IPS-18c (cell line): ENCODE measurements around the gene NUDT7.

ENCODE experiments used
- H3K4me3 ChIP-seq: 2 replicates; pipeline ENCODE4 v1.7.0; 2013; ENCODE audit warnings: low read depth, mild to moderate bottlenecking, low read length, moderate library complexity; ENCODE audit not compliant: insufficient read depth
- H3K9me3 ChIP-seq: one replicate; pipeline ENCODE4 v1.6.1; 2013; ENCODE audit warnings: mild to moderate bottlenecking, low read length, moderate library complexity; ENCODE audit not compliant: control insufficient read depth, insufficient read depth

NUDT7 gene

DNA sequence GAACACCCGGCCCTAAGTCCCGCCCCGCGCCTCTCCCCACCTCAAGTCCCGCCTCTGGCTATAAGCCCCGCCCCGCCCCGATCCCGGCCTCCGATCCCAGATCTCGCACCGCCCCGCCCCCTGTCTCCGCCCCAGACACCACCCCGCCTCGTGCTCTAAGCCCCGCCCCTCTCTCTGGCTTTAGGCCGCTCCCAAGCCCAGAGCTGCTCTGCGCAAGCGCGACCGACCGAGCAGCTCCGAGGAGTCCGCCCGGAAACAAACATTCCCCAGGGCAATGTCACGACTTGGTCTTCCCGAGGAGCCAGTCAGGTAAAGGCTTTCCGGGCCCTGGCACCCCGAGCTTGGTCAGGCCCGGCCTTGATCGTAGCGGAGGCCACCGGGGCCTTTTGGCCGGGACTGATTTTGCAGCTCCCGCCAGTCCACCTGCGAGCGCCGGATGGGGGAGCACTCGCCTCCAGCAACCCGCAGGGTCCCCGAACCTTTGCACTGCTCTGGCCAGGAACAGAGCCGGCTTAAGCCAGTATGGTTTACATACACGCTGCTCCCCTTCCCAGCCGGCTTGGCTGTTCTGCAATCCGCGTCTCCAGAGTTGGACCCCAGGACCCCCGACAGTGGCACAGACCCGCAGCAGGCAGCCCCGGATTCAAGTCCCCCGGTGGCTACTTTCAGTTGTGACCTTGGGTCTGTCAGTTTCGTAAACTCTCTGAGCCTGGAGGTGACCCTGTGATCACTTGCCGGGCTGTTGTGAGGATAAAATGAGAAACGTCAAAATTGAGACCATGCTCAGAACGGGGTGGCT is at the start of gene NUDT7:
Gene NUDT7 (plus strand): TSS at position 206 of the 799 bp plus-strand sequence. CDS start 69 bp downstream, at position 275.
- peak within 1 kb of the TSS; percentile 73 for H3K4me3 ChIP-seq
- no peaks in the 10 kb centered on the region for H3K9me3 ChIP-seq

DNA sequence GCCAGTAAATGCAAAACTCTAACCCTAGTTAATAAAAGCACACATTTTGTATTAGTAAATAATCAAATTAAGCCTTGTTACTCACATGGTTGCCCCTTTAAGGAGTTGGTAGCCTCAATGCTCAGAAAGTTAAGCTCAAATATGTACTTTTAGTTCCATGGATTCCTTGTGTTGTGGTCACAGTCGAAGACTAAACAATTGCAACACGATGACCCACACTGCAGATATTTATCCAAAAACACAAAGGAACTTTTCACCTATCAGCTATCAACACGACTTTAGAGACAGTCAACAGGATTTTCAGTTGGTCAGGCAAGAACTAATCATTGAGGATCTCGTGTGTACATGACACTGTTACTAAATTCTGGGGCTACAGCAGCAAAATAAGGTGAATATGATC is 47.4 kb upstream of the NUDT7 start:
- no peak overlapping the region for H3K4me3 ChIP-seq
- no peaks in the 10 kb centered on the region for H3K9me3 ChIP-seq

DNA sequence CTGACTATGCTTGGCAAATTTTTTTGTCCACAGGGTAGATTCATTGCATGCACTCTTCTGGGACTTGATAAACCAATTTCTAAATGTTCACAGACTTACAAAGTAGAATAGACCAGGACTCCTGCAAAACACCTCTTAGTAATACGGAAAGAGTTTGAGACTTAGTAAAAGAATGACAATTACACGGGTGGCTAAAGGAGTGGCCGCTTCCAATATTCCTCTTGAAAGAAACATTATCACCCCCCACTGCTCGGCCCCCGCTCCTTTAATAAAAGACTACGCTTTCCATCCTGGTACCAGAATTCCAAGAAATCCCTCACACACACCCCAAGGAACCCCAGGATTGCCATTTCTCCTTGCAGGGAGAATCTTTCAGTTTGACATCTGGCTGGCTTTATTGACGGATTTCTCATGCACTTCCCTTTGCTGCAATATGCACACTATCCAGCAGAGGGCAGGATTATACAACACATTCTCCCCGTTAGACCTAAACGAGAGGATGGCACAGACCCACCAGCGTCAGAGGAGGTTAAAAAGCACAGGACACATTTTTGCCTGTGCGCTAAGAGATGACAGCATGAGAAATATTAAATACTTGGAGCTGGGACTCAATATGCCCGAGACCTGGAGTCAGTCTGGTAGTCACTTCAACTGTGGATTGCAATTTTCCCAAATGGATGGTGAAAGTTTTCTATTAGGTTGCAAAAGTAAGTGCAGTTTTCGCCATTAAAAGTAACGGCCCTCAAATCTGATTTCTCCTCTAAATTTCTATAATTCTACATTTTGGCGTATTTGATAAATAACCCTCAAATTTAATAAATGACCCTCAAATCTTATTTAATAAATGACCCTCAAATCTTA is 46.6 kb upstream of the NUDT7 start:
- H3K9me3 ChIP-seq = no peaks in the 10 kb centered on the region
- no peak overlapping the region for H3K4me3 ChIP-seq

DNA sequence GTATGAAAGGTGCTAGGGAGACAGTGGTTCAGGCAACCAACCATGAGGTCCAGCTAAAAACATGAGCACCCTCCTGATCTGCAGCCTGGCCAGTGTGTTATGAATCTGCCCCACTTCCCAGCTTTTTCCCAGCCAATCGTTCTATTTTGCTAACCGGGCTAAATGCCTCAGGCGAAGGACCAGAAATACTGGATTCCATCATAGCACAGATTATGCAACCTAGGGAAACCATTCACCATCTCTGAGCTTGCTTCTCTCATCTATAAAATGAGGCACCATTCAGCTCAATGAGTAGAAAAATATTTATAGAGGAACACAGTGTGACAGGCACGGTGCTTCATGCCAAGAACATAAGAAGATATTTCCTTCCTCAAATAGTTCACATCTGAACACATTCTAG is 45.2 kb upstream of the NUDT7 start:
- Histone ChIP-seq H3K9me3 (no peaks in the 10 kb centered on the region), H3K4me3 (no peak overlapping the region)

DNA sequence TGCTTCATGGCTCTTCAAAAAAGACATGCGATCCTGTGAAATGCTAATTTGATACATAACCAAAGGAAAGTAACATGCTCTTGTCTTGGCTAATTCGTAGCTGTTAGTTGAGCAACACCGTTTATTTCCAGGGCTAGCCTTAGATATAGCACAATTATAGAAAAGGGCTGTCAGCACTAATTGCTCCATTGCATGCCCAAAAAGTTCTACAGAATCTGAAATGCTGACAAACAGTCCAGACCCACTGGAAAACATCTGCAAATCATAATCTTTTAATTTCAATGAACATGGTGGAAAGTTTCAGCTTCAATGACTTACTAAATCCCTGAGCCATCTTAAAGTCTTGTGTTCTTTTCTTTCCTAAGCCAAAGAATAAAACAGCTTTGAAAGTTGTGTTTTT is 42.9 kb upstream of the NUDT7 start:
- Histone ChIP-seq H3K4me3 (no peak overlapping the region), H3K9me3 (no peaks in the 10 kb centered on the region)

DNA sequence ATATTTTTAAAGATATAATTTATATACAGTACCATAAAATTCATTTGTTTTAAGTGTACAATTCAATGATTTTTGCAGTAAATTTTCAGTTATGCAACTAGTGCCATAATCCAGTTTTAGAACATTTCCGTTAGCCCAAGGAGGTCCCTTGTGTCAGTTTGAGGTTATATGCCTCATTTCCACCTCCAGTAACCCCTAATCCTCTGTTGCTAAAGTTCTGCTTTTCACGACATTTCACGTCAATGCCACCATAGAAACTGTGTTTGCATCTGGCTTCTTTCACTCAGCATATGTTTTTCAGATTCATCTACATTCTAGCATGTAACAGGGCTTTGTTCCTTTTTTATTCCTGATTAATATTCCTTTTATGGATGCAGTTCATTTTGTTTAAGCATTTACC is 42.4 kb upstream of the NUDT7 start:
- H3K4me3 ChIP-seq = no peak overlapping the region
- no peaks in the 10 kb centered on the region for H3K9me3 ChIP-seq

DNA sequence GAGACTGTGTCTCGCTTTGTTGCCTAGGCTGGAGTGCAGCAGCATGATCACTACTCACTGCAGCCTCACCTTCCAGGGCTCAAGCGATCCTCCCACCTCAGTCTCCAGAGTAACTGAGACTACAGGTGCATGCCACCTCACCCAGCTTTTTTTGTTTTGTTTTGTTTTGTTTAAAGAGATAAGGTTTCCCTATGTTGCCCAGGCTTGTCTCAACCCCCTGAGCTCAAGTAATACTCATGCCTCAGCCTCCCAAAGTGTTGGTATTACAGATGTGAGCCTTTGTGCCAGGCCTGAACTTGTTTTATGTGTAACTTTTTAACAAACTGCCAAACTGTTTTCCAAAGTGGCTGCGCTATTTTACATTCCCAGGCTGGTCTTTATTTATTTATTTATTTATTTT is 41.8 kb upstream of the NUDT7 start:
- Histone ChIP-seq H3K4me3 (no peak overlapping the region), H3K9me3 (no peaks in the 10 kb centered on the region)

DNA sequence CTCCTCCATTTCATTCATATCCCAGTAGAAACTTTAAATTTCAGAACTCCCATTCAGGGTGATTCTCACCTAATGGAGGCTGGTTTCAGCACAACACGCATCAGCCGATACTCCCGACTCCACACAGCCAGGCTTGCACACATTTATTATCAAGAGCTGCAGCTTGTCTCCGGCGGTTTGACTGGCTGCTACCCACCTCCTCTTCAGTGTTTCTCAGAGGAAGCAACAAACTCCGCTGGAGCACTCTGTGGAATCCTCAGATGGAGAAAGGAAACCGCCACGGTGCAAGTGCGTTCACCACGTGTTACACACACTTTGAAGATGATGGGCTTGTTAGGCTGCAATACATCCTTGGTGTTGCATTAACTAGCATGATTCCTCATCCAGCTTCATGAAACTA is 39.7 kb upstream of the NUDT7 start:
- Histone ChIP-seq H3K4me3 (no peak overlapping the region), H3K9me3 (no peaks in the 10 kb centered on the region)

DNA sequence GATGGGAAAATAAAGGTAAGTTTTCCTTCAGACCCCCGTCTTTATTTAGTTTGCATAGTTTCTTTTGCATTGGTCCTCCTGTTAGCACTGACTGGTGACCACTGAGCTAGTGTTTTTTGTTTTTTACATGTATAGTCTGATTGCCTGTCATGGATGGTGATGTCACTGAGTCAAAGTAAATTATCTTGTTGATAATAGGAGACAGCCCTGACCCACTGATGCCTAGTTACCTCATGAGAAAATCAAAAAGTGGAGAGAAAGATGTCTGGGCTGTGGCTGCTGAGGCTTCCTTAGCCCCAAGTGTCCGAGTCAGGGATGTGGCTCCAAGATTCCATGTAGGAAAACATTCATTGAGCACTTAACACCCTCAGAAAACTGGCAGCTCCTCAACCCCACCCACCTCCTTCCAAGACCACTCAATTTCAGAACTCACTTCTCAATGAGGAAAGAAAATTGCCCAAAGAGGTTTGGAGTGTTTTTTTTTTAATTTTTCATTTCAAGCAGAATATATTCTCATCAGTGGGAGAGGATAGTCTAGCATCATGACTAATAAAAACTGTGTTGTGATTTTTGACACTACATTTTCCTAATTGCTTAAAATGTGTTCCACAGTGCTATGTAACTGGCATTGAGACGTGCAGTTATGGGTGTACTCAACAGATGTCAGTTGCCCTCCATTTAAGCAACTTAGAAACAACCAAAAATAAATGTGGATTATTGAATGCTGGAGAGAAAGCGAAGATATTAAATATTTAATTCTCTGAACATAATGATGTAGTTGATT is 38.7 kb upstream of the NUDT7 start:
- no peaks in the 10 kb centered on the region for H3K9me3 ChIP-seq
- no peak overlapping the region for H3K4me3 ChIP-seq

DNA sequence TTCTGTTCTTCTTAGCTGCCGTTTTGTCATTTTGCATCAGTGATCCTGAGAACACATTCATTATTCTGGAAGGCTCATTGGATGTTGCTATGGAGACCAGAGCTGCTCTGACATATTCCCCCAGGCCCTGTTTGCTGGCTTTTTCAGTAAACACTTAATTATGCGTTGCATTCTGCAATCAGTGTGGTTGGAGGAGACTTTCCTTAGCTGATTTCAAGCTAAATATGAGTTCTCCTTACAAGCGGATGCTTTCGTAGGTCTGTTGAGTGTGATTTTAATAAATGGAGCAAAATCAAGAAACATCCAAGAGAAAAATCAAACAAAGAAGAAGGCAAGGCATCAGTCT is 38.2 kb upstream of the NUDT7 start:
- H3K9me3 ChIP-seq = no peaks in the 10 kb centered on the region
- H3K4me3 ChIP-seq = no peak overlapping the region

DNA sequence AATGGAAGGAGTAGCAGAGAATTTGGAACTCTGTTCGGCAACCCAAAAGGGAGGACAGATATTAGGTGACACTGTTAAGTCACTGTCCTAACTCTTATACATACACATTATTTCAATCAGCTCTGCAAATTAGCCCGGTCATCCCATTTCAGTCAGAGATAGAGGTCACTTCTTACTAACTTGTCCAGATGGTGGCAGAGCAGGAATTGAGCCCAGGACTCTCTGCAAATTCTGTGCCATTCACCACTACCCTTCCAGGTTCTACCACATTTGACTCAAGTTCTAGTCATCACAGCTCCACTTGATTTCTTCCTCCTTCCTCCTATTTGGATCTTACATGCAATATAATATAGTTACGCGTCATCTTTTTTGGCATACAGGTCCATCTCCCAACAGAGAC is 35.9 kb upstream of the NUDT7 start:
- Histone ChIP-seq H3K4me3 (no peak overlapping the region), H3K9me3 (no peaks in the 10 kb centered on the region)

DNA sequence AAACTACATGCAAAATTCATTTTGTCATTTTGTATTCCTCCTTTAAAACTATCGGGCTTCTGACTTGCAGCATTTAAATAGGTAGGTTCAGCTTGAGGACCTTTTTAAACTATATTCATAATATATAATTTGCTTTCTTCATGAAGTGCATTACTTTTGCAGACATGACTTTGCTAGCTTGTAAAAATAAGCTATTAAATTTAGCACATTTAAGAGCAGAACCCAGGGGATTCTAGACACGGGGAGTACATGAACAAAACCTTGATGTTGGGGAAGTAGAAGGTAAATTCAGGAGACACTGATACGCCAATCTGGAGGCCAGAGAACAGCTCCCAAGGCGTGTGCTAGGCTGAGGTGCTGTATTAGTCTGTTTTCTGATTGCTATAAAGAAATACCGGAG is 32.3 kb upstream of the NUDT7 start:
- Histone ChIP-seq H3K9me3 (no peaks in the 10 kb centered on the region), H3K4me3 (no peak overlapping the region)

DNA sequence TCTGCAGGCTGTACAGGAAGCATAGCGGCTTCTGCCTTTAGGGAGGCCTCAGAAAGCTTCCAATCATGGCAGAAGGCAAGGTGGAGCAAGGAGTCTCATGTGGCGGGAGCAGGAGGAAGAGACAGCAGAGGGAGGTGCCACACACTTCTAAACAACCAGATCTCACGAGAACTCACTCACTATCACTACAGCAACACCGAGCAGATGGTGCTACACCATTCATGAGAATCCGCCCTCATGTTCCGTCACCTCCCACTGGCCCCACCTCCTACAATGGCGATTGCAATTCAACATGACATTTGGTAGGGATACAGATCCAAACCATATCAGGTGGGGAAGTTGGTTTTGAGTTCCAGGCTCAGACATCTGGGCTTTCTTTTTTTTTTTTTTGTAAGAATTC is 31.9 kb upstream of the NUDT7 start:
- Histone ChIP-seq H3K4me3 (no peak overlapping the region), H3K9me3 (no peaks in the 10 kb centered on the region)

DNA sequence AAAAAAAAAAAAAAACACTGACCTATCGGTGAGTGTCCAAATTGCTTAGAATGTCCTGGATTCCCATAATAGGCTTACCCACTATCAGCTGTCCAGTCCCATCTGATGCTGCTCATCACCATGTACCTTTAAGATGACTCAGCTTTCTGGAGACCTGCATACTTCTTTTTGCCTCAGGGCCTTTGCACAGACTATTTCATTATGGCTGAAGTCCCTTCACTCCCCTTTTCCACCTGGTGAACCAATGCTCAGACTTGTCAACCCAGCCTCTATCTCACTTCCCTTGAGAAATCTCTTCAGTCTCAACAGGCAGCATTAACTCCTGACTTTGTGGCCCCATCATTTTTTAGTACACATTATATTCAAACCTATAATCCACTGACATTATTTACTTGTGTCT is 29.7 kb upstream of the NUDT7 start:
- Histone ChIP-seq H3K9me3 (no peaks in the 10 kb centered on the region), H3K4me3 (no peak overlapping the region)

DNA sequence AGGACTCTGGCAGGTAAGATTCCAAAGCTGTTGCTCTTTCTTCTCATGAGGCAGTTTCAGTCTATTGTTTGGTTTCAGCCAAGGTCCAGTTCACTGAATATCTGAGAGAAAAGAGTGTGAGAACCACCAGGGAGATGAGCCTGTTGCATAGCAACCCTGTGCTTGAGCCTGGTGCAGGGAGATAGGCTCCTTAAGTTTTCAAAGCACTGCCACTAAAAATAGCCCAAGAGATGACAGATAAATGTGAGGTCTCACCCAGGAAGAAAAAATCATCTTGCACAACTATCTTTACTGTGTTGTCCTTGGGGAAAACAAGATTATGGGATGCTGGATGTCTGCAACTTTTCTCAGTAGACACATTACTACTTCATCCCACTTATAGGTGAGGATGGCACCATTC is 26.2 kb upstream of the NUDT7 start:
- no peaks in the 10 kb centered on the region for H3K9me3 ChIP-seq
- H3K4me3 ChIP-seq = no peak overlapping the region

DNA sequence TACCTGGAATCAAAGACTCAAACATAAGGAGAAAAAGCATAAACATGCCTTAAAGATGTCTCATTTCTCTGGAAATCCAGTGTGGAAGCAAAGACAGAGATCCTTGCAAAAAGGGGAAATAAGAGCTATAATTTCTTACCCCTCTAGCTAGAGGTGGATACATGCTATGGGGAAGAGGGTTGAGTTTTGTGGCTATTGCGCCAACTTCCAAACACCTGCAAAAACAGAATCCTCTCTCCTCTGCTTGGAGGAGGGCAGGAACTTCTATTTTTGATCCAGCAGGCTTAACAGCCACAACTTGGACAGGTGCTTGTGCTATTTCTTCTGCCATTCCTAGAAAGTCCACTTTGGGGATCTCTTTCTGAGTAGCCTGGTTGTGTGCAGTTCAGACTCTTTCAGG is 21.5 kb upstream of the NUDT7 start:
- Histone ChIP-seq H3K4me3 (no peak overlapping the region), H3K9me3 (no peaks in the 10 kb centered on the region)

DNA sequence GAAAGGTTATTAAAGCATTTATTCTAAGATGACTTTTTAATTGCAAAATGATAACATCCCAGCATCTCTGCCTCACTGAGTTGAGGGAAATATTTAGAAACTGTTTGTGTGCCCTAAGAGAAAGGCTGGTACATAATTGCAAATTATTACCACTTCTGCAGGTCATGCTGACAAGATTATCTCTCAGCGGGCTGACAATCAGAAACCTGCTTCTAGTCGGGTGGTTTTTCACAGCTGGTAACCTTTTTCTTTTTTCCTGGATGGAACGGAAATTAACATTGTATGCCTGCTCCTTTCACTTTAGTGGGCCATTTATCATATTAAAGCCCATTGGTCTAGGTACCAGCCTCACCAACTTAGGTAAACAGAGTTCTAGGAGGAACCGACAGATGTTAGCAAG is 17.0 kb upstream of the NUDT7 start:
- Histone ChIP-seq H3K4me3 (no peak overlapping the region), H3K9me3 (no peaks in the 10 kb centered on the region)

DNA sequence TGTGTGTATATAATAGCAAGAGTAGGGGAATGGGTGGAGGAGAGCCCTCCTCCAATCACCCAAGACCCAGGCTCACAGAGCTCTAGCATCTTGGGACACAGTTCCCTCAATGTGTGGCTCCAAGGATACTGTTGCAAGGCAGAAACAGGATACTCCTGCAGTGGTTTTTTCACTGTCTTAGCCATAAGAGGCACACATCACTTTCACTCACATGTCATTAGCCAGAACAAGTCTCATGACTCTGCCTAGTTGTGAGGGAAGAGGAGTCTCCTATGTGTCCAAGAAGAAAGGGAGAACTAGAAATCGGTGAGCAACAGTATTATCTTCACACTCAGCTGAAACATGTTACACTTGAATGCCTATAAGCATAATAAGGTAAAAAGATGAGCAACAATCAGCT is 11.1 kb upstream of the NUDT7 start:
- H3K9me3 ChIP-seq = no peaks in the 10 kb centered on the region
- H3K4me3 ChIP-seq = no peak overlapping the region
